Measurements from ENCODE around the gene FAM13A. TPM values are rescaled to one million over a fixed set of nuclear protein-coding genes. Genes with fewer than 3 reads are reported as not detected.

The FAM13A gene
- total RNA-seq, 4 donors from 2014 or later = 58.6 to 365 (median 71.2) TPM

DNA sequence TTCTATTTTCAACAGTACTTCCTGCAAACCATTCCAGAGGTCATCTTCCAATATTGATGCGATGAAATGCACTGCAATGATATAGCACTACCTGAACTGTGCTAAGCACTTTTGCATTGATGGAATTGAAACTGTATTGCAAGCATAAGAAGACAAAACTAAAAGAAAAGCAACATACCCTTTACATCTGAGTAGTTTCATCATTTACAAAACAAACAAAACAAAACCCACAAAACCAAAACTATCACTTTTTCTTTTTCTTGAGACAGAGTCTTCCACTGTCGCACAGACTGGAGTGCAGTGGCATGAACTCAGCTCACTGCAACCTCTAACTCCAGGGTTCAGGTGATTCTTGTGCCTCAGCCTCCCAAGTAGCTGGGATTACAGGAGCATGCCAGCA is 239.2 kb downstream of the FAM13A start:
- H3K9me3 ChIP-seq = no peaks in the 10 kb centered on the region
- H3K36me3 ChIP-seq = no peaks in the 10 kb centered on the region
- H3K27ac ChIP-seq = no peak overlapping the region
- no peak for DNase-seq (ENCODE audit: low spot score in 2 of 2)
- 93% methylated on average over 2 of the region's 2 CpGs for WGBS
- no peak overlapping the region for H3K4me3 ChIP-seq
- no peaks in the 10 kb centered on the region for H3K27me3 ChIP-seq
- no peak for TF ChIP-seq POLR2A (IDR thresholded peaks at IDR 0.05)
- TF ChIP-seq EP300 (IDR thresholded peaks at IDR 0.05) = no peak
- TF ChIP-seq, protein P1, sequence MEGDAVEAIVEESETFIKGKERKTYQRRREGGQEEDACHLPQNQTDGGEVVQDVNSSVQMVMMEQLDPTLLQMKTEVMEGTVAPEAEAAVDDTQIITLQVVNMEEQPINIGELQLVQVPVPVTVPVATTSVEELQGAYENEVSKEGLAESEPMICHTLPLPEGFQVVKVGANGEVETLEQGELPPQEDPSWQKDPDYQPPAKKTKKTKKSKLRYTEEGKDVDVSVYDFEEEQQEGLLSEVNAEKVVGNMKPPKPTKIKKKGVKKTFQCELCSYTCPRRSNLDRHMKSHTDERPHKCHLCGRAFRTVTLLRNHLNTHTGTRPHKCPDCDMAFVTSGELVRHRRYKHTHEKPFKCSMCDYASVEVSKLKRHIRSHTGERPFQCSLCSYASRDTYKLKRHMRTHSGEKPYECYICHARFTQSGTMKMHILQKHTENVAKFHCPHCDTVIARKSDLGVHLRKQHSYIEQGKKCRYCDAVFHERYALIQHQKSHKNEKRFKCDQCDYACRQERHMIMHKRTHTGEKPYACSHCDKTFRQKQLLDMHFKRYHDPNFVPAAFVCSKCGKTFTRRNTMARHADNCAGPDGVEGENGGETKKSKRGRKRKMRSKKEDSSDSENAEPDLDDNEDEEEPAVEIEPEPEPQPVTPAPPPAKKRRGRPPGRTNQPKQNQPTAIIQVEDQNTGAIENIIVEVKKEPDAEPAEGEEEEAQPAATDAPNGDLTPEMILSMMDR (IDR thresholded peaks at IDR 0.05) = no peak
- TF ChIP-seq POLR2AphosphoS5 (IDR thresholded peaks at IDR 0.05) = no peak
- H3K4me1 ChIP-seq = peaks cover 45% of the 10 kb centered on the region

DNA sequence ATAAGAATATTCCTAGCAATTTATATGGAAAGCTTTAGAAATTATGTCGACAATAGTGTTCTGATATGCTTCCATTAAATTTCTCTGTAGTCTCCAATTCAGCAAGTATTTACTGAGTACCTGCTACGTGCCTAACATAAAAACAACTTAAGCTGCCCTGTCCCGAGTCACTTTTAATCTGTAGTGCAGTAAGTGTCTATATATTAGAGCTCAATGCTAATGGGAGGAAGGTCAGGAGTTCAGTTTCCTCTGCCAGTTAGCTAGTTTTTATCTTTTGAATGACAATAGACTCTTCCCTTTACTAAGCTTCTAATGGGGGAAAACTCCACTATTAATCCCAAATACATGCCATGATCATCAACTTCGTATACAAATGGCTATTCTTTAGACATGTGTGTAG is 240.6 kb downstream of the FAM13A start:
- H3K4me1 ChIP-seq = peaks cover 41% of the 10 kb centered on the region
- DNase-seq (ENCODE audit: low spot score in 2 of 2) = no peak
- H3K4me3 ChIP-seq = no peak overlapping the region
- WGBS = 78% methylated on average over 4 of the region's 4 CpGs
- no peaks in the 10 kb centered on the region for H3K9me3 ChIP-seq
- H3K27ac ChIP-seq = no peak overlapping the region
- no peaks in the 10 kb centered on the region for H3K27me3 ChIP-seq
- no peaks in the 10 kb centered on the region for H3K36me3 ChIP-seq
- no peak for TF ChIP-seq POLR2A (IDR thresholded peaks at IDR 0.05)
- TF ChIP-seq EP300 (IDR thresholded peaks at IDR 0.05) = no peak
- TF ChIP-seq POLR2AphosphoS5 (IDR thresholded peaks at IDR 0.05) = no peak
- TF ChIP-seq, protein P1 (IDR thresholded peaks at IDR 0.05) = no peak

DNA sequence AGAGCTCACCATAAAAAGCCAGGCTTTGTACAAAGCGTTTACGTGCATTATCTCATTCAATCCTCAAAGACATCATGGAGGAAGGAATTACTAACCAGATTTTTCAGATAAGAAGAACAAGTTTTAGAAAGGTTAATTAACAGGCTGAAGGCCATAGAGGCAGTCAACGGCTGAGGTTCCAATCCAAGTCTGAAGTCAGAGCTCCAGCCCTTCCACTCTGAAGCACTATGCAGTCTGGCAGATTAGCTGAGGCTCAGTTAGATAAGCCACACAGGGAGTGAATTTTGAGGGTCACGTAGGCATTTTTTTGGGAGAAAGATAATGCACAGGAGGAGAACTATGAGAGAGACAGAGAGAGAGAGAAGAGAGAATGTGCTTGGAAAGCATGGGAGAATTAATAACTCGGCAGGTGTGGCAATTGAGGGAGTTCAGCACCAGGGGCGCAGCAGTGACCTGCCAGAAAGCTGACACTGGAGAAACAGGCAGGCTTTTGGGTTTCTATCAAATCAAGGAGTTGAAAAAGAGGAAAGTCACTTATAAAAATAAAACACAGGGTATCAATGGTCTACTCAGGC is 242.9 kb downstream of the FAM13A start:
- no peak overlapping the region for H3K27ac ChIP-seq
- H3K9me3 ChIP-seq = no peaks in the 10 kb centered on the region
- 86% methylated on average over 6 of the region's 6 CpGs for WGBS
- no peaks in the 10 kb centered on the region for H3K27me3 ChIP-seq
- no peak for DNase-seq (ENCODE audit: low spot score in 2 of 2)
- no peaks in the 10 kb centered on the region for H3K36me3 ChIP-seq
- TF ChIP-seq, protein P1 (IDR thresholded peaks at IDR 0.05) = no peak
- TF ChIP-seq POLR2AphosphoS5 (IDR thresholded peaks at IDR 0.05) = no peak
- TF ChIP-seq EP300 (IDR thresholded peaks at IDR 0.05) = no peak
- TF ChIP-seq POLR2A (IDR thresholded peaks at IDR 0.05) = no peak
- H3K4me3 ChIP-seq = no peak overlapping the region
- H3K4me1 ChIP-seq = peaks cover 29% of the 10 kb centered on the region

DNA sequence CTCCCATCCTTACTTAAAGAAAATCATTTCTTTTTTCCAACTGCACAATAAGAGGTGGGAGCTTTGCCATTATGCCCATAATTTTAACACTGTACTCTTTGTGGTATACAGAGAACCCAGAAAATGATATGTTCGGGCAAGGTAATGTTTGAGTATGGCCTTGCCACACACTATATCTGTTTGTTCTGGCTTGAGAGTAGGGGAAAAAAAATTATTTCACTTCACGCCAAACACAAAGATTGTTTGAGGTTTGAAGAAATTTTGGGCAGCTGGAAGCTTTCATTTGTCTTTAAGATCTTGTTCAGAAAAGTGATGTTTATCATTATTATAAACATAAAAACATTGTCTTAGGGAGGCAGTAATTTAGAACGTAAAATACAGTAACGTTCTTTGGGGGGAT is 244.0 kb downstream of the FAM13A start:
- Histone ChIP-seq H3K27ac (no peak overlapping the region), H3K27me3 (no peaks in the 10 kb centered on the region), H3K9me3 (no peaks in the 10 kb centered on the region), H3K4me1 (peaks cover 22% of the 10 kb centered on the region), H3K36me3 (no peaks in the 10 kb centered on the region), H3K4me3 (no peak overlapping the region)
- TF ChIP-seq, protein P1 (IDR thresholded peaks at IDR 0.05) = no peak
- no peak for TF ChIP-seq POLR2A (IDR thresholded peaks at IDR 0.05)
- TF ChIP-seq POLR2AphosphoS5 (IDR thresholded peaks at IDR 0.05) = no peak
- no peak for TF ChIP-seq EP300 (IDR thresholded peaks at IDR 0.05)
- no peak for DNase-seq (ENCODE audit: low spot score in 2 of 2)
- 85% methylated on average over 4 of the region's 4 CpGs for WGBS

DNA sequence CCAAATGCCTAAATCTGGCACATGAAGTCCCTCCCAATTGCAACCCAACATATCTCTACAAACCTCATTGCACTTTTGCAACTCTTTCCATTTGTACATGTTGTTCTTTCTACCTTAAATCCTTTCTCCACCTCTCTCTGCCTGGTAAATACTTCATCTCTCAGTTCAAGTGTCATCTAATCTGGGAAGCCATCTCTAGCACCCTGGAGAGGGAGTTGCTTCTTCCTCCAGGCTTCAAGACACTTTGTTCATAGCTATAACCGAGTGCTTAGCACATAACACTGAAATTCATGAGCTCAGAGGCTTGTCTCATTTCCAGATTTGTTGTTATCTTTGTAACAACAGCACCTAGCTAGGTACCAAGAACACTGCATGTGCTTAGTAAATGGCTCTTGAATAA is 244.6 kb downstream of the FAM13A start:
- TF ChIP-seq, protein P1 (IDR thresholded peaks at IDR 0.05) = no peak
- TF ChIP-seq EP300 (IDR thresholded peaks at IDR 0.05) = no peak
- TF ChIP-seq POLR2AphosphoS5 (IDR thresholded peaks at IDR 0.05) = no peak
- no peak for TF ChIP-seq POLR2A (IDR thresholded peaks at IDR 0.05)
- H3K9me3 ChIP-seq = no peaks in the 10 kb centered on the region
- no peak for DNase-seq (ENCODE audit: low spot score in 2 of 2)
- no peak overlapping the region for H3K27ac ChIP-seq
- WGBS = 60% methylated on average over 1 of the region's 1 CpG
- no peak overlapping the region for H3K4me3 ChIP-seq
- H3K4me1 ChIP-seq = peaks cover 20% of the 10 kb centered on the region
- H3K27me3 ChIP-seq = no peaks in the 10 kb centered on the region
- H3K36me3 ChIP-seq = no peaks in the 10 kb centered on the region

Data from suprapubic skin (tissue), 4 donors.